Skeletal muscle satellite cell (primary cell): ENCODE results near the gene ETV2.

ENCODE experiments used
- H3K27me3 ChIP-seq: 2 replicates; pipeline ENCODE4 v1.7.0; 2013; ENCODE audit warnings: low read length; ENCODE audit not compliant: control insufficient read depth, insufficient read depth
- H3K36me3 ChIP-seq: 2 replicates; pipeline ENCODE4 v1.7.0; 2013; ENCODE audit warnings: mild to moderate bottlenecking, control low read depth, low read length; ENCODE audit not compliant: insufficient read depth
- H3K4me1 ChIP-seq: 2 replicates; pipeline ENCODE4 v1.7.0; 2013; ENCODE audit warnings: low read length; ENCODE audit not compliant: control insufficient read depth, insufficient read depth
- H3K4me2 ChIP-seq: 2 replicates; pipeline ENCODE4 v1.7.0; 2013; ENCODE audit warnings: mild to moderate bottlenecking, low read length
- H3K4me3 ChIP-seq: 2 replicates; pipeline ENCODE4 v1.7.0; 2013; ENCODE audit warnings: low read length
- H3K9ac ChIP-seq: 2 replicates; pipeline ENCODE4 v1.7.0; 2013; ENCODE audit warnings: mild to moderate bottlenecking, low read depth, low read length, moderate library complexity
- H3K9me3 ChIP-seq: replicated peaks from 2 replicates; pipeline ENCODE4 v1.7.0; 2013; ENCODE audit warnings: mild to moderate bottlenecking, control low read depth, low read length

The ETV2 gene

GRCh38 chr19:35692010-35692409, 50.5 kb downstream of the ETV2 start:
- H3K4me3 ChIP-seq = no peak overlapping the region
- peaks cover 2% of the 10 kb centered on the region for H3K27me3 ChIP-seq
- H3K9ac ChIP-seq = no peak overlapping the region
- H3K4me2 ChIP-seq = no peak overlapping the region
- no peaks in the 10 kb centered on the region for H3K9me3 ChIP-seq
- H3K4me1 ChIP-seq = no peaks in the 10 kb centered on the region
- no peaks in the 10 kb centered on the region for H3K36me3 ChIP-seq

- Histone ChIP-seq H3K36me3 (no peaks in the 10 kb centered on the region), H3K4me3 (no peak overlapping the region), H3K9ac (no peak overlapping the region)
These were observed 51.9 kb downstream of the ETV2 start for GRCh38 chr19:35693422-35693821.

GRCh38 chr19:35693835-35694599, 52.5 kb downstream of the ETV2 start:
- H3K9ac ChIP-seq = no peak overlapping the region
- H3K27me3 ChIP-seq = peaks cover 2% of the 10 kb centered on the region
- no peak overlapping the region for H3K4me3 ChIP-seq
- H3K4me1 ChIP-seq = no peaks in the 10 kb centered on the region
- H3K4me2 ChIP-seq = no peak overlapping the region
- H3K9me3 ChIP-seq = no peaks in the 10 kb centered on the region
- no peaks in the 10 kb centered on the region for H3K36me3 ChIP-seq

More at GRCh38 chr19:35693422-35693821, 51.9 kb downstream of the ETV2 start:
- no peaks in the 10 kb centered on the region for H3K9me3 ChIP-seq
- H3K4me1 ChIP-seq = no peaks in the 10 kb centered on the region
- H3K27me3 ChIP-seq = peaks cover 2% of the 10 kb centered on the region
- no peak overlapping the region for H3K4me2 ChIP-seq
